SK-N-SH (cell line): ENCODE results near the gene TBC1D8.

Experiments used
- CTCF ChIP-seq: fragments of 200-600 bp; sonication (generic); IDR thresholded peaks from 2 replicates; pipeline ENCODE4 v1.6.1; 2017; ENCODE audit warnings: antibody characterized with exemption, mild to moderate bottlenecking, moderate library complexity
- EP300 ChIP-seq, 2 experiments: IDR thresholded peaks; 2 replicates each; pipeline versions ENCODE4 v1.4.0 to v1.6.1; 2012; ENCODE audit warnings: borderline replicate concordance in 1 of 2, low read depth in 1 of 2, low read length in 1 of 2
- EZH2phosphoT487 ChIP-seq: fragments of 200-600 bp; sonication (generic); IDR thresholded peaks from 2 replicates; pipeline ENCODE4 v1.6.1; 2017; ENCODE audit warnings: low read depth, mixed run types, mild to moderate bottlenecking, antibody characterized with exemption, moderate library complexity, borderline replicate concordance
- FOSL2 ChIP-seq: IDR thresholded peaks from 2 replicates; pipeline ENCODE4 v1.4.0; 2012; ENCODE audit warnings: low read depth, mild to moderate bottlenecking, moderate library complexity, borderline replicate concordance
- FOXJ3 ChIP-seq: sonication (generic); formaldehyde crosslinking; IDR thresholded peaks from 2 replicates; pipeline ENCODE4 v1.5.1; 2020; ENCODE audit warnings: mild to moderate bottlenecking, missing genetic modification reagents
- FOXM1 ChIP-seq: IDR thresholded peaks from 2 replicates; pipeline ENCODE4 v1.4.0; 2012; ENCODE audit warnings: low read depth, mild to moderate bottlenecking
- PBX3 ChIP-seq: IDR thresholded peaks from 2 replicates; pipeline ENCODE4; 2012
- TAF1 ChIP-seq: IDR thresholded peaks from 2 replicates; pipeline ENCODE4 v1.6.1; 2012; ENCODE audit warnings: low read depth, mild to moderate bottlenecking, low read length, moderate library complexity, borderline replicate concordance
- TCF12 ChIP-seq: IDR thresholded peaks from 2 replicates; pipeline ENCODE4 v1.4.0; 2012
- TEAD4 ChIP-seq: IDR thresholded peaks from 2 replicates; pipeline ENCODE4 v1.4.0; 2012; ENCODE audit warnings: mild to moderate bottlenecking, borderline replicate concordance; ENCODE audit not compliant: insufficient read depth
- USF2 ChIP-seq: fragments of 150-350 bp; IDR thresholded peaks from 2 replicates; pipeline ENCODE4 v1.6.1; 2017; ENCODE audit warnings: antibody characterized with exemption, low read length, low read depth, borderline replicate concordance
- YY1 ChIP-seq: IDR thresholded peaks from 2 replicates; pipeline ENCODE4 v1.4.0; 2012; ENCODE audit warnings: low read depth, mild to moderate bottlenecking
- ZBTB33 ChIP-seq: IDR thresholded peaks from 2 replicates; pipeline ENCODE4 v1.4.0; 2012; ENCODE audit warnings: low read depth, borderline replicate concordance

GRCh38 chr2:100988630-100989417 is 162.4 kb downstream of the TBC1D8 start:
- no peak for TF ChIP-seq ZBTB33
- no peak for TF ChIP-seq TAF1
- TF ChIP-seq FOXM1, result no peak
- TF ChIP-seq PBX3, result no peak
- no peak for TF ChIP-seq EP300 (IDR thresholded peaks at IDR 0.05; ENCODE audit: borderline replicate concordance in 1 of 2, low read depth in 1 of 2, low read length in 1 of 2)
- no peak for TF ChIP-seq CTCF
- TF ChIP-seq YY1, result no peak
- TF ChIP-seq EZH2phosphoT487, result no peak
- TF ChIP-seq FOSL2, result no peak
- TF ChIP-seq FOXJ3 (CRISPR knock-in tag), result no peak
- TF ChIP-seq TEAD4, result no peak
- no peak for TF ChIP-seq TCF12
- no peak for TF ChIP-seq USF2
